ENCODE measurements around the gene EREG.

- TF ChIP-seq CTCF (IDR thresholded peaks at IDR 0.05 in 8 of 11, conservative IDR thresholded peaks at IDR 0.05 in 3 of 11) (no peak), POLR2AphosphoS5 (IDR thresholded peaks at IDR 0.05) (no peak)
These were observed 33.0 kb upstream of the EREG start for GRCh38 chr4:74331944-74332343.

Measured in spleen (tissue), 7 donors.